ENCODE results near the gene ZNF423.

DNA sequence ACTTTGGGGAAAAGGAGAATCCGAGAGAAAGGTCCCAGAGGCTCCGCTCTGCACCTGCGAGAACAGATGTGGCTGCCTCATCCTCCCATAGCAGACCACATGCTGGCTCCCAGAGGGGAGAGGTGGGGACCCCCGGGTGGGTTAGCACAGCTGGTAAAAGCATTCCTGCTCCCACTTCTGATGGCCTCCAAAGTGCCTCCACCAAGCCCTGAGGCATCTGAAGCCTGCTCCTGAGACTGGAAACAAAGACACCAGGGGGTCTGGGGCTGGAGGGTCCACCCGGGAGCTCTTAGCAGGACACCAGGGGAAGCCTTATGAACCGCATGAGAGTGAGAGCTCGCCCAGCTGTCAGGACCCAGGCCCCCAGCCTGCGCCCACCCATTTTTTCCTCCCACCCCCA is 46.4 kb downstream of the ZNF423 start:
- no peak for TF ChIP-seq EP300 (IDR thresholded peaks at IDR 0.05; ENCODE audit: borderline replicate concordance in 1 of 2, low read depth in 1 of 2, low read length in 1 of 2)
- no peak for TF ChIP-seq RFX5 (IDR thresholded peaks at IDR 0.05; ENCODE audit: low read length)
- no peak for TF ChIP-seq CHD2 (IDR thresholded peaks at IDR 0.05; ENCODE audit: low read length, partially characterized antibody)
- TF ChIP-seq TCF12 (IDR thresholded peaks at IDR 0.05) = no peak
- TF ChIP-seq, protein P1, sequence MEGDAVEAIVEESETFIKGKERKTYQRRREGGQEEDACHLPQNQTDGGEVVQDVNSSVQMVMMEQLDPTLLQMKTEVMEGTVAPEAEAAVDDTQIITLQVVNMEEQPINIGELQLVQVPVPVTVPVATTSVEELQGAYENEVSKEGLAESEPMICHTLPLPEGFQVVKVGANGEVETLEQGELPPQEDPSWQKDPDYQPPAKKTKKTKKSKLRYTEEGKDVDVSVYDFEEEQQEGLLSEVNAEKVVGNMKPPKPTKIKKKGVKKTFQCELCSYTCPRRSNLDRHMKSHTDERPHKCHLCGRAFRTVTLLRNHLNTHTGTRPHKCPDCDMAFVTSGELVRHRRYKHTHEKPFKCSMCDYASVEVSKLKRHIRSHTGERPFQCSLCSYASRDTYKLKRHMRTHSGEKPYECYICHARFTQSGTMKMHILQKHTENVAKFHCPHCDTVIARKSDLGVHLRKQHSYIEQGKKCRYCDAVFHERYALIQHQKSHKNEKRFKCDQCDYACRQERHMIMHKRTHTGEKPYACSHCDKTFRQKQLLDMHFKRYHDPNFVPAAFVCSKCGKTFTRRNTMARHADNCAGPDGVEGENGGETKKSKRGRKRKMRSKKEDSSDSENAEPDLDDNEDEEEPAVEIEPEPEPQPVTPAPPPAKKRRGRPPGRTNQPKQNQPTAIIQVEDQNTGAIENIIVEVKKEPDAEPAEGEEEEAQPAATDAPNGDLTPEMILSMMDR (IDR thresholded peaks at IDR 0.05) = no peak
- TF ChIP-seq POLR2AphosphoS5 (IDR thresholded peaks at IDR 0.05; ENCODE audit: low read depth, low read length) = no peak
- no peak for TF ChIP-seq GABPA (IDR thresholded peaks at IDR 0.05; ENCODE audit: low read depth)
- TF ChIP-seq RAD21 (IDR thresholded peaks at IDR 0.05; ENCODE audit: low read length) = no peak
- TF ChIP-seq REST (IDR thresholded peaks at IDR 0.05; ENCODE audit: low read depth, low read length) = no peak
- no peak for TF ChIP-seq FOXJ3 (CRISPR knock-in tag; IDR thresholded peaks at IDR 0.05)
- TF ChIP-seq EZH2phosphoT487 (IDR thresholded peaks at IDR 0.05; ENCODE audit: borderline replicate concordance, low read depth) = no peak
- TF ChIP-seq, protein P2, sequence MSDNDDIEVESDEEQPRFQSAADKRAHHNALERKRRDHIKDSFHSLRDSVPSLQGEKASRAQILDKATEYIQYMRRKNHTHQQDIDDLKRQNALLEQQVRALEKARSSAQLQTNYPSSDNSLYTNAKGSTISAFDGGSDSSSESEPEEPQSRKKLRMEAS (IDR thresholded peaks at IDR 0.05; ENCODE audit: low read depth) = no peak
- no peak for TF ChIP-seq ELF1 (IDR thresholded peaks at IDR 0.05)
- no peak for TF ChIP-seq FOXM1 (IDR thresholded peaks at IDR 0.05; ENCODE audit: low read depth)
